K562 (cell line): ENCODE results near the gene GDF15. TPM values are rescaled to one million over a fixed set of nuclear protein-coding genes. Genes with fewer than 3 reads are reported as not detected.

Source experiments
- ERF ChIP-seq: fragments of 450-650 bp; formaldehyde crosslinking; IDR thresholded peaks from 2 replicates; pipeline ENCODE4 v1.4.0; 2020; ENCODE audit warnings: mild to moderate bottlenecking, mixed read lengths
- HINFP ChIP-seq: fragments of 450-650 bp; conservative IDR thresholded peaks from 2 replicates; pipeline ENCODE4 v1.6.1; 2016; ENCODE audit warnings: missing genetic modification characterization, low read depth, mild to moderate bottlenecking, control low read depth, missing compliant biosample characterization
- HOMEZ ChIP-seq: fragments of 250-450 bp; sonication (Bioruptor Pico); IDR thresholded peaks from 2 replicates; pipeline ENCODE4 v1.4.0; 2020; ENCODE audit warnings: mild to moderate bottlenecking, moderate library complexity
- MLLT1 ChIP-seq, 2 experiments: fragments of 450-650 bp; IDR thresholded peaks; 2 replicates each; pipeline ENCODE4 v1.6.1; 2016
- NFIC ChIP-seq: fragments of 450-650 bp; IDR thresholded peaks from 2 replicates; pipeline ENCODE4 v1.6.1; 2017; ENCODE audit warnings: mild to moderate bottlenecking, inconsistent platforms
- OTX1 ChIP-seq: fragments of 450-650 bp; formaldehyde crosslinking; IDR thresholded peaks from 2 replicates; pipeline ENCODE4 v1.4.0; 2022; ENCODE audit warnings: mild to moderate bottlenecking
- PHB ChIP-seq: fragments of 250-450 bp; sonication (Bioruptor Pico); IDR thresholded peaks from 2 replicates; pipeline ENCODE4 v1.5.0; 2021
- SLC30A9 ChIP-seq: fragments of 250-450 bp; sonication (Bioruptor Pico); IDR thresholded peaks from 2 replicates; pipeline ENCODE4 v1.8.0; 2022; ENCODE audit warnings: mild to moderate bottlenecking, moderate library complexity
- SNAPC5 ChIP-seq: fragments of 250-450 bp; sonication (Bioruptor Pico); IDR thresholded peaks from 2 replicates; pipeline ENCODE4 v1.8.0; 2021; ENCODE audit warnings: moderate library complexity, mild to moderate bottlenecking, inconsistent platforms
- SRSF9 ChIP-seq: fragments of 200-400 bp; formaldehyde crosslinking; IDR thresholded peaks from 2 replicates; pipeline ENCODE4 v1.6.1; 2017; ENCODE audit warnings: low read depth, low read length, borderline replicate concordance
- STAT6 ChIP-seq: sonication (generic); formaldehyde crosslinking; IDR thresholded peaks from 2 replicates; pipeline ENCODE4 v1.8.1; 2023; ENCODE audit warnings: mild to moderate bottlenecking, missing genetic modification reagents
- TAF7 ChIP-seq: fragments of 450-650 bp; IDR thresholded peaks from 2 replicates; pipeline ENCODE4 v1.6.1; 2016; ENCODE audit warnings: missing genetic modification characterization, missing compliant biosample characterization
- TARDBP ChIP-seq: fragments of 450-650 bp; IDR thresholded peaks from 2 replicates; pipeline ENCODE4 v1.6.1; 2016
- TCFL5 ChIP-seq: fragments of 250-450 bp; sonication (Bioruptor Pico); conservative IDR thresholded peaks from 2 replicates; pipeline ENCODE4 v1.6.1; 2021; ENCODE audit warnings: mild to moderate bottlenecking, moderate library complexity, matching md5 sums
- ZHX1 ChIP-seq: fragments of 150-350 bp; conservative IDR thresholded peaks from 2 replicates; pipeline ENCODE4 v1.6.1; 2014; ENCODE audit warnings: low read length
- ZNF143 ChIP-seq: sonication (generic); formaldehyde crosslinking; IDR thresholded peaks from 2 replicates; pipeline ENCODE4 v1.9.0; 2022; ENCODE audit warnings: mild to moderate bottlenecking, missing genetic modification reagents
- ZSCAN32 ChIP-seq: fragments of 450-650 bp; formaldehyde crosslinking; IDR thresholded peaks from 2 replicates; pipeline ENCODE4 v1.4.0; 2020; ENCODE audit warnings: mild to moderate bottlenecking, moderate library complexity
- polyA plus RNA-seq, 8 experiments: library from polyadenylated mRNA; depleted of rRNA in 4 of 8; stranded (reverse) in 5 of 8; unstranded in 3 of 8; fragments of >200 nt; fragmentation: Nextera tagmentation in 2 of 8; fragmentation: Illumina TruSeq in 1 of 8; extraction: Ambion mirVana in 2 of 8; extraction: Trizol in 1 of 8; gene quantifications; 2 replicates each; pipeline versions ENCODE4 v1.2.1 to v1.2.3, GENCODE V29; 2011 to 2014; ENCODE audit warnings: inconsistent platforms in 1 of 8, missing spikeins in 1 of 8
- total RNA-seq, 7 experiments: library from RNA; depleted of rRNA in 6 of 7; stranded (reverse); fragments of >200 nt in 6 of 7; fragmentation: Illumina TruSeq in 2 of 7; extraction: Trizol in 2 of 7; gene quantifications; 2 replicates each; pipeline versions ENCODE4 v1.2.1 to v1.2.3, GENCODE V29; 2011 to 2021; ENCODE audit warnings: low replicate concordance in 1 of 7

GDF15 gene
- total and polyA plus RNA-seq, 9 of the 15 experiments (the other 6 are each of a cell fraction or from before 2014, with no cell fraction given) = 2.3 to 82.4 (median 12.5) TPM

- TF ChIP-seq TCFL5 (CRISPR knock-in tag) (no peak), MLLT1 (IDR thresholded peaks at IDR 0.05) (no peak), NFIC (0 out of 2 replicates have a peak, but pooled peaks have one; percentile 39), ZHX1 (no peak), ZSCAN32 (CRISPR knock-in tag) (no peak), ZNF143 (no peak), PHB (0 out of 2 replicates have a peak, but pooled peaks have one; percentile 42), HOMEZ (no peak), ERF (CRISPR knock-in tag) (no peak), STAT6 (0 out of 2 replicates have a peak, but pooled peaks have one; percentile 55), SRSF9 (no peak), TARDBP (0 out of 2 replicates have a peak, but pooled peaks have one; percentile 43), SLC30A9 (CRISPR knock-in tag) (no peak), HINFP (tag) (no peak), TAF7 (tag) (no peak), OTX1 (CRISPR knock-in tag) (no peak), SNAPC5 (no peak)
Measured at GRCh38 chr19:18437491-18438330, 51.8 kb downstream of the GDF15 start, which contains the start of gene ISYNA1 (continued).
